Vagina (tissue), 2 donors: ENCODE data around the gene MICAL2. TPM values are rescaled to one million over a fixed set of nuclear protein-coding genes. Genes with fewer than 3 reads are reported as not detected.

Source experiments
- DNase-seq, 2 donors: peaks; one replicate each; pipeline ENCODE4 v3.0.0-alpha.2; 2017; ENCODE audit errors: extremely low spot score in 2 of 2
- H3K27ac ChIP-seq: fragments of 200-600 bp; sonication (generic); one replicate; pipeline ENCODE4 v1.5.1; 2019
- H3K27me3 ChIP-seq: fragments of 200-600 bp; sonication (generic); one replicate; pipeline ENCODE4 v1.5.1; 2019
- H3K36me3 ChIP-seq, 2 donors: fragments of 200-600 bp; sonication (generic); one replicate each; pipeline ENCODE4 v1.5.1; 2017 to 2019
- H3K4me1 ChIP-seq: fragments of 200-600 bp; sonication (generic); one replicate; pipeline ENCODE4 v1.5.1; 2019
- H3K4me3 ChIP-seq, 2 donors: fragments of 200-600 bp; sonication (generic); 1 replicate in 1 of 2; 2 replicates in 1 of 2; pipeline ENCODE4 v1.5.1; 2016 to 2019
- H3K9me3 ChIP-seq: fragments of 200-600 bp; sonication (generic); one replicate; pipeline ENCODE4 v1.5.1; 2019
- CTCF ChIP-seq, 3 experiments: fragments of 450-650 bp in 2 of 3; fragments of 200-600 bp in 1 of 3; sonication (generic) in 1 of 3; IDR thresholded peaks; one replicate each; pipeline ENCODE4 v1.5.1; 2017 to 2019; ENCODE audit warnings: antibody characterized with exemption in 3 of 3, mild to moderate bottlenecking in 2 of 3, moderate library complexity in 2 of 3
- POLR2A ChIP-seq, 2 donors: fragments of 450-650 bp; IDR thresholded peaks; one replicate each; pipeline ENCODE4 v1.6.1; 2017; ENCODE audit warnings: antibody characterized with exemption in 2 of 2, mild to moderate bottlenecking in 2 of 2, moderate library complexity in 2 of 2
- POLR2AphosphoS5 ChIP-seq, 2 donors: sonication (generic); formaldehyde crosslinking; IDR thresholded peaks; one replicate each; pipeline ENCODE4 v1.9.0; 2017; ENCODE audit warnings: antibody characterized with exemption in 2 of 2, mild to moderate bottlenecking in 2 of 2, low read depth in 1 of 2; ENCODE audit not compliant: insufficient read depth in 1 of 2
- intact Hi-C: fragments of 100-400 bp; cut with DNase I; formaldehyde crosslinking; loops from one replicate; pipeline ENCODE4 v1.15.1; 2023
- total RNA-seq: library from RNA; depleted of rRNA; stranded (reverse); fragments of >200 nt; gene quantifications from one replicate; pipeline ENCODE4 v1.2.3, GENCODE V29; 2016

The MICAL2 gene
- total RNA-seq, 1 donor from 2014 or later, result 41.7 TPM

- Histone ChIP-seq H3K27me3 (no peaks in the 10 kb centered on the region), H3K4me1 (peaks cover 16% of the 10 kb centered on the region), H3K27ac (no peak overlapping the region), H3K4me3 (no peak overlapping the region), H3K36me3 (no peaks in the 10 kb centered on the region), H3K9me3 (no peaks in the 10 kb centered on the region)
- DNase-seq, result peak; percentile 82 to 90
- TF ChIP-seq POLR2AphosphoS5 (IDR thresholded peaks at IDR 0.05; ENCODE audit: insufficient read depth in 1 of 2, low read depth in 1 of 2), result peak in 1 of 2 donors; percentile 24
- TF ChIP-seq CTCF (IDR thresholded peaks at IDR 0.05), result peak; percentile 95 to 100 (median 99)
- TF ChIP-seq POLR2A (IDR thresholded peaks at IDR 0.05), result no peak
- intact Hi-C loops, result loop anchor here (5.0 kb wide), 1 partner anchor 235 kb away; no protein-coding TSS in a partner anchor
Observed at GRCh38 chr11:12281571-12282478, 171.4 kb downstream of the MICAL2 start.

- intact Hi-C loops, result loop anchor here (5.0 kb wide), 1 partner anchor 235 kb away; no protein-coding TSS in a partner anchor
- H3K9me3 ChIP-seq, result no peaks in the 10 kb centered on the region
Observed at GRCh38 chr11:12282676-12283075, 172.3 kb downstream of the MICAL2 start.

GRCh38 chr11:12284316-12285050 is 174.1 kb downstream of the MICAL2 start:
- Histone ChIP-seq H3K27me3 (no peaks in the 10 kb centered on the region), H3K27ac (peak overlapping the region; percentile 15), H3K36me3 (no peaks in the 10 kb centered on the region), H3K9me3 (no peaks in the 10 kb centered on the region), H3K4me3 (no peak overlapping the region), H3K4me1 (peaks cover 33% of the 10 kb centered on the region)
- intact Hi-C loops, result loop anchor here (5.0 kb wide), 1 partner anchor 237 kb away; no protein-coding TSS in a partner anchor
- TF ChIP-seq CTCF (IDR thresholded peaks at IDR 0.05) (no peak), POLR2A (IDR thresholded peaks at IDR 0.05) (no peak), POLR2AphosphoS5 (IDR thresholded peaks at IDR 0.05; ENCODE audit: insufficient read depth in 1 of 2, low read depth in 1 of 2) (no peak)
- peak; percentile 46 to 74 for DNase-seq

More at GRCh38 chr11:12282676-12283075, 172.3 kb downstream of the MICAL2 start:
- no peak for TF ChIP-seq CTCF (IDR thresholded peaks at IDR 0.05)
- no peak for TF ChIP-seq POLR2AphosphoS5 (IDR thresholded peaks at IDR 0.05; ENCODE audit: insufficient read depth in 1 of 2, low read depth in 1 of 2)
- no peak for TF ChIP-seq POLR2A (IDR thresholded peaks at IDR 0.05)
- H3K36me3 ChIP-seq, result no peaks in the 10 kb centered on the region
- H3K27me3 ChIP-seq, result no peaks in the 10 kb centered on the region
- H3K4me1 ChIP-seq, result peaks cover 25% of the 10 kb centered on the region
- DNase-seq, result peak in 1 of 2 donors; percentile 56
- no peak overlapping the region for H3K4me3 ChIP-seq
- no peak overlapping the region for H3K27ac ChIP-seq

GRCh38 chr11:12285106-12285505 is 174.7 kb downstream of the MICAL2 start:
- Histone ChIP-seq H3K36me3 (no peaks in the 10 kb centered on the region), H3K27ac (no peak overlapping the region), H3K27me3 (no peaks in the 10 kb centered on the region), H3K4me1 (peaks cover 33% of the 10 kb centered on the region), H3K4me3 (no peak overlapping the region), H3K9me3 (no peaks in the 10 kb centered on the region)
- peak; percentile 31 to 78 for DNase-seq
- TF ChIP-seq POLR2A (IDR thresholded peaks at IDR 0.05) (no peak), CTCF (IDR thresholded peaks at IDR 0.05) (no peak), POLR2AphosphoS5 (IDR thresholded peaks at IDR 0.05; ENCODE audit: insufficient read depth in 1 of 2, low read depth in 1 of 2) (no peak)
- intact Hi-C loops, result no loop called here
